Measurements from ENCODE around the gene FANCF.
"Not testable (repeated sequence)": the region's sequence is repeated elsewhere in the genome, so short reads cannot be mapped to it uniquely, and the experiment has no call there.

The FANCF gene

GRCh38 chr11:22625448-22626287 lies at the start of gene FANCF:
Gene FANCF (minus strand): TSS chr11:22625823. CDS start chr11:22625810, 13 bp downstream.
- peak; percentile 94 for DNase-seq

DNA sequence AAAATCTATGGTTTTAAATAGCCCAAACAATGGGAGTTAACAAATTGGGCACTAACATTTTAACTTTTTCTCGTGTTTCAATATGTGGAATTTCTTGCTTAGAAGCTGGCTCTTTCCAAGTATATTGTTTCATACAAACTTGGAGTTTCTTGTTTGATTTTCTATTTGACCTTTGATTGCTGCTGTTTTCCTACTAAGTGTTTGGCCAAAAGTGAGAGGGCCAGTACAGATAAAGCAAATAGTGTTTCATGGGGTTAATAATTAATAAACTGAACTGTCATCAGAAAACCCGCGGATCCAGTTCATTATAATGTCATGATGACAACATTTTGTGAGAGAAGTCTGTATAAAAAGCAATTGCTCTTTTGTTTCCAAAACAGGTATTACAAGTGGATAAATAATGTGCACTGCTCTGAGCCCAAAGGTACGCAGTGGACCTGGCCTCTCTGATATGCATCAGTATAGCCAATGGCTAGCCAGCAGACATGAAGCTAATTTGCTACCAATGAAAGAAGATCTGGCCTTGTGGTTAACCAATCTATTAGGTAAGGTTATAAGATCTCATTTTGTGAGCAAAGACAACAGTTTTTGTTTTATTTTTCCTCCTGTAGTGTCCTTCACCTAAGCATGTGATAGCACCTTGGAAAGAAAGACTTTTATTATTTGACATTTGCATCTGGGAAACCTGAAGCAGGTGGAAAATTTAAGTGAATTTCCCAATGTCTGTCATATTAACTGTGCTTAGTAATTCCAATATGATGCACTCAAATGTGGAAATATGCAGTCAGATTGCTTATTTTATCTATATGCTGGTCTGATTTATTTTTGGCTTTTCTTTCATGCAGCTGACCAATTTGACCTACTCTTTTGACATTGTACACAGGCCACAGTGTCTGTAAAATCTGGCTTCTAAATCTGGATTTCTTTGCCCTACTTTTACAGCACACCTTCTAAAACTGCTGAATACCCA lies 49.1 kb upstream of the FANCF start:
- DNase-seq: no peak

- no peak for DNase-seq
Measured at GRCh38 chr11:22671751-22672150, 46.1 kb upstream of the FANCF start.

GRCh38 chr11:22670830-22671229 lies 45.2 kb upstream of the FANCF start:
- no peak for DNase-seq

- no peak for DNase-seq
Measured at GRCh38 chr11:22669368-22669767, 43.7 kb upstream of the FANCF start.

DNA sequence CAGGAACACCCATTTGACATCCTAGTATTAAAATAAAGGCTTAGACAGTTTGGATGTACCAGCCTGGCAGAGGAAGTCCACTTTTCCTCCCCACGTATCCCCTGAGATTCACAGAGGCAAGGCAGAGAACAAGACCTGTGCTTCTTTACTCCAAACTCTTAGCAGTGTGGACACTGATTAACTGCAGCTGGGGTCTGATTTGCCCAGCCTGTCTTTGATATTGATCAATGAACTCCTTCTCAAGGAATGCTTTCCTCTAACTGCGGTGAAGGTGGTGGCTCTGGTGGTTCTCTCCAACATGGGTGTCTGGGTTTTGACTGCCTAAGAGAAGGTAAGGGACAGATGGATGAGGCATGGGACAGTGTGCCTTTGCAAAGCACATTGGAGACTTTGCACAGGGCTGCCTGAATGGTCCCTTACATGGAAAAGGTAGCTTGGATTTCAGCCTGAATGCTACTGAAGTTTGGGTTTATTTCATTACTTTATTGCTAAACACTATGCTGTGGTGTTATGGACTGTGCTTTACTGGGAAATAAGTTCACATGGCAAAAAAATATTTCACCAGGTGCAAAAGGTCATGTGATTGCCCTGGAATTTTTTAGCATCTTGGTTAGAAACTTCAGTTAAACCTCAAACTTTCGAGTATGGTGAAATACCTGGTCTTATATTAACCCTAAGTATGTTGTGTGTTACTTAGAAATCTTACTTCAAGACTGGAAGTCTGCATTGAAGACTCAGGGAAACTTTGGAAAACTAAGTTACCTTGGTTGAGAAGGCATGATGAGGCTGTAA lies 42.6 kb upstream of the FANCF start:
- DNase-seq: no peak

- no peak for DNase-seq
Measured at GRCh38 chr11:22666688-22667439, 41.2 kb upstream of the FANCF start.

DNA sequence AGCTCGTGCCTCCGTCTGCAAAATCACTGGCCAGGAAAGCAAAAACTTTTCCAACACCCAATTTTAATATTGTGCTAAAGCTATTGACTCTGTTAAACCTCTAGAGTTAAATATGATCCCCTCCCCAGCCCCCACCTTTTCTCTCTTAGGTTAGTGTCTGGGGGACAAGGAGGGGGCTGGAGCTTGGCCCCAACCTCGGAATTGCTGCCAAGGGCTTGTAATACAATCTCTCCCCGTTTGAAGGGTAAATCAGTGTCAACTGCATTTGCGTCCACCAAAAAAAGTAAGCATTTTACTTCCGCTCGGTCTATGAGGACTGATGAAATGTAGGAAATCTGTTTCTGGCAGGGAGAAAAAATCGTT lies 40.7 kb upstream of the FANCF start, which contains the start of gene GAS2:
Gene GAS2, plus strand, starts transcription at position 287 of the 363 bp plus-strand sequence. CDS start 8,259 bp downstream, outside the sequence.
- DNase-seq: no peak

- DNase-seq: no peak
Measured at GRCh38 chr11:22659783-22660182, 34.2 kb upstream of the FANCF start.

DNA sequence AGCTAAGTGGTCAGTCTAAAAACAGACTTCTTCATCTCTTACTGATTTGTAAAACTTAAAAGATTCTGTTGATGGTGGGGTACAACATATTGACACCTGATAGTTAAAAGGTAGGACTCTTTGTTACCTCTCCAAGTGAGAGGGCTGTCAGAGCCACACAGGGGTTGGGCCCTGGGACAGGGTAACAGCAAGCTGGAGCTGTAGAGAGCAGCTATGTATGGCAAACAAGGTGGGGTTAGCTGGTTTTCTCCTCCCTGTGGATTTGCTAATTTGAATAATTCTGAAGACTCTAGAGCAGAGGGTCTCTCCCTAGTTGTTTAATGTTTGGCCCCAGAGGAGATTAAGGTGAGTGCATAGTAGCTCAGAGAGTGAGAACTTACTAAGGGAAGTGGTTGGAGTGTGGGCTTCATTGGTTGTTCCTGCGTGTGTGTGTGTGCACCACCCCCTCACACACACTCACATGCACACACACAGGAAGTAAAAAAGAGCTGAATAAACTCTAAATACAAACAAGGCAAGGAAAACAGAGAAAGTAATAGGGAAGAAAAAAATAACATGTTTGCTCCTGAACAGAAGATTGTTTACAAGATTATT lies 31.6 kb upstream of the FANCF start:
- no peak for DNase-seq

DNA sequence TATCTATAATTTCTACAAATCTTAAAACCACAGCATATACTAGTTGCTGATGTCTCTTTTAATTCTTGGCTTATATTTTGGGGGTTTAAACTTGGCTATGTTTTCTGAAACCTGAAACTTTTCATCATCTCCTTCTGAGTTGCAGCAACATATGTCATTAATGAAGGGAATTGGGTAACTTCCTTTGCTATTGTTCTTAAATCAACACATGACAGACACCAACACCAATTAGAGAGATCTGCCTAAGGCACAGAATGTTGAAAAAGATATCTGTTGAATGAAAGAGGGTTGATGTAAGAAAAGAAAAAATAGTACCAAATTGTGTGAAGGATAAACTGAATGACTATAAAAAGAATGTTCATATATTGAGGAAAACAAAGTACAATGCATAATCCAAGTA lies 30.5 kb upstream of the FANCF start:
- no peak for DNase-seq

DNA sequence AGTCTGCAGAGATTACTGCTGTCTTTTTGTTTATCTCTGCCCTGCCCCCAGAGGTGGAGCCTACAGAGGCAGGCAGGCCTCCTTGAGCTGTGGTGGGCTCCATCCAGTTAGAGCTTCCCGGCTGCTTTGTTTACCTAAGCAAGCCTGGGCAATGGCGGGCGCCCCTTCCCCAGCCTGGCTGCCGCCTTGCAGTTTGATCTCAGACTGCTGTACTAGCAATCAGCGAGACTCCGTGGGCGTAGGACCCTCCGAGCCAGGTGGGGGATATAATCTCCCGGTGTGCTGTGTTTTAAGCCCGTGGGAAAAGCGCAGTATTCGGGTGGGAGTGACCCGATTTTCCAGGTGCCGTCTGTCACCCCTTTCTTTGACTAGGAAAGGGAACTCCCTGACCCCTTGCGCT lies 26.7 kb upstream of the FANCF start:
- DNase-seq: not testable (repeated sequence)

- DNase-seq: no peak
Measured at GRCh38 chr11:22641559-22641958, 15.9 kb upstream of the FANCF start.

GRCh38 chr11:22640862-22641261 lies 15.2 kb upstream of the FANCF start:
- DNase-seq: no peak

GRCh38 chr11:22635689-22636088 lies 10.1 kb upstream of the FANCF start:
- DNase-seq: no peak

GRCh38 chr11:22634897-22635629 lies 9.4 kb upstream of the FANCF start:
- DNase-seq: no peak

GRCh38 chr11:22633354-22633902 lies 7.8 kb upstream of the FANCF start:
- DNase-seq: no peak

DNA sequence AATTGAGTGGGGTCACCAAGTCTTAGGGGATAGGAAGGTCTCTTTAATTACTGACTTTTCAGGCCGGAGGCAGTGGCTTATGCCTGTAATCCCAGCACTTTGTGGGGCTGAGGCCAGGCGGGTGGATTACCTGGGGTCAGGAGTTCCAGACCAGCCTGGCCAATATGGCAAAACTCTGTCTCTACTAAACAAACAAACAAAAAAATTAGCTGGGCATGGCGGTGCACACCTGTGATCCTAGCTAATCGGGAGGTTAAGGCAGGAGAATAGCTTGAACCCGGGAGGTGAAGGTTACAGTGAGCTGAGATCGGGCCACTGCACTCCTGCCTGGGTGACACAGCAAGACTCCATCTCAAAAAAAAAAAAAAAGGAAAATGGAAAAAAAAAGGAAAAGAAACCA lies 1.8 kb upstream of the FANCF start:
- no peak for DNase-seq

- DNase-seq: no peak
Measured at GRCh38 chr11:22626573-22627239, 1.1 kb upstream of the FANCF start.

All from CD4-positive, alpha-beta T cell treated with Interferon gamma for 1 hour (primary cell).